CD4-positive, alpha-beta T cell treated with Interleukin-4 for 1 hour (primary cell): ENCODE results near the gene CARNS1.

ENCODE experiments used
- DNase-seq, 2 donors: peaks; one replicate each; pipeline ENCODE4 v3.0.0-alpha.2; 2020 to 2022

CARNS1 gene

GRCh38 chr11:67415501-67416304 is at the start of gene CARNS1:
CARNS1 (plus strand) TSS chr11:67415678; CDS start chr11:67416200, 522 bp downstream.
- DNase-seq, result no peak

GRCh38 chr11:67365736-67366444 is 49.6 kb upstream of the CARNS1 start:
- DNase-seq, result no peak

GRCh38 chr11:67366546-67366945 is 48.9 kb upstream of the CARNS1 start:
- DNase-seq, result no peak

- DNase-seq, result no peak
Measured at GRCh38 chr11:67366961-67367760, 48.3 kb upstream of the CARNS1 start.

- no peak for DNase-seq
Measured at GRCh38 chr11:67367761-67368227, 47.7 kb upstream of the CARNS1 start.

- peak in 1 of 2 donors; percentile 47 for DNase-seq
Measured at GRCh38 chr11:67368621-67369020, 46.9 kb upstream of the CARNS1 start.

- DNase-seq, result no peak
Measured at GRCh38 chr11:67369275-67369674, 46.2 kb upstream of the CARNS1 start.

GRCh38 chr11:67369801-67370284 is 45.6 kb upstream of the CARNS1 start:
- no peak for DNase-seq

- no peak for DNase-seq
Measured at GRCh38 chr11:67370351-67371076, 45.0 kb upstream of the CARNS1 start.

GRCh38 chr11:67371189-67371910 is 44.1 kb upstream of the CARNS1 start:
- peak; percentile 45 to 49 for DNase-seq

GRCh38 chr11:67371911-67372320 is 43.6 kb upstream of the CARNS1 start:
- no peak for DNase-seq

- no peak for DNase-seq
Measured at GRCh38 chr11:67372321-67372992, 43.0 kb upstream of the CARNS1 start.

GRCh38 chr11:67372993-67373647 is 42.4 kb upstream of the CARNS1 start, which contains the start of gene CLCF1:
CLCF1 (minus strand) TSS chr11:67373598; CDS start chr11:67373539, 59 bp downstream.
- peak; percentile 42 to 46 for DNase-seq

GRCh38 chr11:67373648-67374570 is 41.6 kb upstream of the CARNS1 start:
- peak; percentile 90 to 91 for DNase-seq

- no peak for DNase-seq
Measured at GRCh38 chr11:67374571-67375281, 40.8 kb upstream of the CARNS1 start.

GRCh38 chr11:67375320-67376055 is 40.0 kb upstream of the CARNS1 start:
- DNase-seq, result no peak

GRCh38 chr11:67376063-67376820 is 39.2 kb upstream of the CARNS1 start:
- DNase-seq, result no peak
